Epithelial cell of proximal tubule (primary cell): ENCODE data around the gene TENM3. TPM values are rescaled to one million over a fixed set of nuclear protein-coding genes. Genes with fewer than 3 reads are reported as not detected.

Experiments
- DNase-seq: peaks from one replicate; pipeline ENCODE4 v3.0.0-alpha.2; 2011; ENCODE audit warnings: low read depth
- H3K4me3 ChIP-seq: 2 replicates; pipeline ENCODE4 v1.5.1; 2011; ENCODE audit warnings: low read depth, mild to moderate bottlenecking, low read length
- total RNA-seq: library from RNA; depleted of rRNA; stranded (reverse); fragments of >200 nt; gene quantifications from 2 replicates; pipeline ENCODE4 v1.2.3, GENCODE V29; 2015
- TF ChIP-seq, protein P1 (sequence below): conservative IDR thresholded peaks from 2 replicates; pipeline ENCODE4 v1.5.1; 2012; ENCODE audit warnings: low read depth, mild to moderate bottlenecking, low read length

The TENM3 gene
- total RNA-seq, 1 donor from 2014 or later: 2.4 TPM

DNA sequence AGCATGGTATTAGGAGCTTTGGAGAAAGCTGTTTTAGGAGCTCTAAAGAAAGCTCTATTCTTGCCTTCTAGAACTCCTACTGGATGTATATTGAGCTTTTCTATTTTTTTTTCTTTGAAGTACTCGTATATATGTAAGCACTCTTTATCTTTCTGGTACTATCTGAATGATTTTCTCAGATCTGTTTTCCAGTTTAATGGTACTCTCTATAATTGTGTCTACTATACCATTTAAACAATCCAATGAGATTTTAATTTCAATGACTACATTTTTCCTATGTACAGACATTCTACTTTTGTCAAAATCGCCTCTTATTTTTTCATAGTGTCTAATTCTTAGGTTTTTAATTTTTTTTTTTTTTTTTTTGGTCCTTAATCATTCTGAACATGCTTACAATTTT is 345.9 kb downstream of the TENM3 start:
- DNase-seq: no peak
- H3K4me3 ChIP-seq: no peak overlapping the region
- TF ChIP-seq, protein P1, sequence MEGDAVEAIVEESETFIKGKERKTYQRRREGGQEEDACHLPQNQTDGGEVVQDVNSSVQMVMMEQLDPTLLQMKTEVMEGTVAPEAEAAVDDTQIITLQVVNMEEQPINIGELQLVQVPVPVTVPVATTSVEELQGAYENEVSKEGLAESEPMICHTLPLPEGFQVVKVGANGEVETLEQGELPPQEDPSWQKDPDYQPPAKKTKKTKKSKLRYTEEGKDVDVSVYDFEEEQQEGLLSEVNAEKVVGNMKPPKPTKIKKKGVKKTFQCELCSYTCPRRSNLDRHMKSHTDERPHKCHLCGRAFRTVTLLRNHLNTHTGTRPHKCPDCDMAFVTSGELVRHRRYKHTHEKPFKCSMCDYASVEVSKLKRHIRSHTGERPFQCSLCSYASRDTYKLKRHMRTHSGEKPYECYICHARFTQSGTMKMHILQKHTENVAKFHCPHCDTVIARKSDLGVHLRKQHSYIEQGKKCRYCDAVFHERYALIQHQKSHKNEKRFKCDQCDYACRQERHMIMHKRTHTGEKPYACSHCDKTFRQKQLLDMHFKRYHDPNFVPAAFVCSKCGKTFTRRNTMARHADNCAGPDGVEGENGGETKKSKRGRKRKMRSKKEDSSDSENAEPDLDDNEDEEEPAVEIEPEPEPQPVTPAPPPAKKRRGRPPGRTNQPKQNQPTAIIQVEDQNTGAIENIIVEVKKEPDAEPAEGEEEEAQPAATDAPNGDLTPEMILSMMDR: no peak

DNA sequence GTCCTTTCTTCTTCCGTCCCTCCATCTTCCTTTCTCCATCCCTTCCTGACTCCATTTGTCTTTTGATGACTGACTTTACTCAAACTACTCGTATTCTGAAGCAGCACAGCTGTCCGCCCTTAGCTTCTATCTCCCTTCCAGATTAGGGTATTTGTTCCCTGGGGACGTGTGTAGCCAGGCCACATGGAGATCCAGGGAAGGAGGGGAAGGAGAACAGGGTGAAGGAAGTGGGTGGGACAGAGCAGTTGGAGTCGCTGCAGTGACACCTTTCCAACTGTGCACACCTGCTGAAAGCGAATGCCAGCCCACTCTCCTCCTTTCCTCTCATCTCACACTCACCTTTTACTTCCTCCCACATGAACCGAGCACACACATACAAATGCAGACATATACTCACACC is 350.2 kb downstream of the TENM3 start:
- H3K4me3 ChIP-seq: no peak overlapping the region
- DNase-seq: no peak
- TF ChIP-seq, protein P1: no peak

- TF ChIP-seq, protein P1: no peak
- H3K4me3 ChIP-seq: no peak overlapping the region
- DNase-seq: no peak
Measured at GRCh38 chr4:182593864-182594263, 350.7 kb downstream of the TENM3 start.

DNA sequence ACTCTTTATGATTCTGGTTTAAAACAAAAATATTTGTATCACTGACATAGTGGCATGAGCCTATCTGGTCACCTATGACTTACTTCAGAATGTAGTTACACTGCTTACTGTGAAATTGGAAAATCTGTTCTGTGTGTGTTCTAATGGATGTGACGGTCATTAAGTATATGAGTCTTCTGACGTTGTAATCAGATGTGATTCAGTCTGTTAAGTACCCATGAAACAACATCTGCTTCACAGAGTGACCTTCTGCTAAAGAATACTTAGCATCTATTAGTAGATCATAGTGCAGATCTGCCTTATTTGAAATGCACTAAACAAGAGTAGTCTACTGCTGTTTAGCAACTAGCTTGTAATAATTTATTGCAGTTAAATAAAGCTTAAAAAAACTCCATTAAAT is 356.9 kb downstream of the TENM3 start:
- no peak for DNase-seq
- TF ChIP-seq, protein P1: no peak
- no peak overlapping the region for H3K4me3 ChIP-seq

- no peak overlapping the region for H3K4me3 ChIP-seq
- DNase-seq: no peak
- TF ChIP-seq, protein P1: no peak
Measured at GRCh38 chr4:182600856-182601255, 357.7 kb downstream of the TENM3 start.

DNA sequence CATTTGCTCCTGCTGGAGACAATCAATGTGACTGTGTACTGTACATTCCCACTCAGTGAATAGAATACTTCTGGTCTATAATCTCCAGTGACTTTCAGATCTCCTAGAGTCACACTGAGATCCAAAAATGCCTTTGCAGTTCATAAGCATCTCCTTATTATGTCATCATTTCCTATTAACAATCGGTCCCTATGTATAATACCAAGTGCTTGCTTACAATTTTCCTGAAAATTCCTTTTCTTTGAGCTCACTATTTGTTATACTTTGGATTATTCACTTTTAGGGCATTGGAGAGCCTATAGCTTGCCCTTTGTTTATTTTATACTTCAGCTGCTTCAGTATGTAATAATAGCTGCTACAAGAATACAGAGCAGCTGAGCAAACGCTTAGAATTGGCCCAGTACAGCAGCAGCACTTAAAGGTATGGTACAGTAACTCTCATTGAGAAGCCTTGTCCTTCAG is 361.0 kb downstream of the TENM3 start:
- TF ChIP-seq, protein P1: no peak
- H3K4me3 ChIP-seq: no peak overlapping the region
- no peak for DNase-seq

DNA sequence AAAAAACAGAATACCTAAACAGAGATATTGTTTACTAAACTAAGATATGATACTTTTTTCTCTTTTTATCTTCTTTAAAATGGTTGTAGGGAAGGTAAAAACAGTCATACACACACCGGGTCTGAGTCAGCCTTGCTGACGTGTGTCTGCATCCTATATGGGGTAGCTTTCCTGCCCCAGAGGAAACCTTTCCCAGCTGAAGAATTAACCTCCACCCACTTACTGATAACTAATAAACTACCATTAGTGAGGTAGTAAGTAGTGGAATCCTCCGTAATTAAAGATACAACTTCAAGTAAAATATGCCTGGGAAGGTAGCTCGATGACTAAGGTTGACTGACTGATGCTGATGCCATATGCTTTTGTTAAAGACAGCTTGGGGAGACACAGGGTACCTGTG is 361.8 kb downstream of the TENM3 start:
- no peak overlapping the region for H3K4me3 ChIP-seq
- TF ChIP-seq, protein P1: no peak
- DNase-seq: no peak
